HG03565 (cell line): Measurements from ENCODE around the gene PUDP.
"Not testable (repeated sequence)": the region's sequence is repeated elsewhere in the genome, so short reads cannot be mapped to it uniquely, and the experiment has no call there.

Experiments
- ATAC-seq: cut with Tn5 transposase; IDR thresholded peaks from one replicate; pipeline ENCODE4 v1.9.1; 2021; ENCODE audit warnings: mild to moderate bottlenecking, moderate library complexity; ENCODE audit not compliant: unreplicated experiment

The PUDP gene

GRCh38 chrX:7110821-7111276 is 37.1 kb downstream of the PUDP start:
- ATAC-seq = peak; percentile 42

DNA sequence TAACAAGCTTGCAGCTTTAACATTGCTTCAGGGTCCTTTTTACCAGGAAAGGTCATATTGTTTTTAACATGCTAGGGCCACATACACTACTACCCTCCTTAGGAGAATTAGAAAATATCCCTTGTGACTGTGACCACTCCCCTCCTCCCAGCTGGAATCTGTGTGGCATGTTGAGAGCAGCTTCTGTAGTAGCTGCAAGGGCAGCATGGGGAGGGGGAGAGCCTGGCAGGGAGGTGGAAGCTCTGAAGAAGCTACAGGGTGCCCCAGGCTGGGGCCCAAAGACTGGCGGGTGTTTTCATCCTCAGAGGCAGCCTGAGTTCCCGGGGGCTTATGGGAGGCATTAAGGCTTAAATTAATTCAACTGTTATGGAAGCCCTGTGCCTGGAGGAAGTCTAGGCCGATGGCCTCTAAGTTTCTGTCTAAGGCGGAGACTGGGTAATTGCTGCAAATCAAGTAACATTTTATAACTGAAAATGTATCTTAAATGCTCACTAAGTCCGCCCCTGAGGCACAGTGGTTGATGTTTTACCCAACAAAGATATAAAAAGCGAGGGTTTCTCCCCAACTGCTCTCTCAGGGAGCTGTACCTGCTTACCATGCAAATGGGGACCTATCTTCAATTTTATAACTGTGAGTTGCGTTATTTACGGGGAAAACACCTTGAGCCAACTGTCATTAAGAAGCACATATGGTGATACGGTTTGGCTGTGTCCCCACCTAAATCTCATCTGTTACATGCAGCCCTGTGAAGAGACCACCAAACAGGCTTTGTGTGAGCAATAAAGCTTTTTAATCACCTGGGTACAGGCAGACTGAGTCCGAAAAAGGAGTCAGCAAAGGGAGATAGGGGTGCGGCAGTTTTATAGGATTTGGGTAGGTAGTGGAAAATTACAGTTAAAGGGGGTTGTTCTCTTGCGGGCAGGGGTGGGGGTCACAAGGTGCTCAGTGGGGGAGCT is 37.8 kb downstream of the PUDP start:
- ATAC-seq = peak; percentile 66

- no peak for ATAC-seq
Observed at GRCh38 chrX:7109049-7109531, 38.9 kb downstream of the PUDP start.

- ATAC-seq = no peak
Observed at GRCh38 chrX:7108030-7108429, 39.9 kb downstream of the PUDP start.

DNA sequence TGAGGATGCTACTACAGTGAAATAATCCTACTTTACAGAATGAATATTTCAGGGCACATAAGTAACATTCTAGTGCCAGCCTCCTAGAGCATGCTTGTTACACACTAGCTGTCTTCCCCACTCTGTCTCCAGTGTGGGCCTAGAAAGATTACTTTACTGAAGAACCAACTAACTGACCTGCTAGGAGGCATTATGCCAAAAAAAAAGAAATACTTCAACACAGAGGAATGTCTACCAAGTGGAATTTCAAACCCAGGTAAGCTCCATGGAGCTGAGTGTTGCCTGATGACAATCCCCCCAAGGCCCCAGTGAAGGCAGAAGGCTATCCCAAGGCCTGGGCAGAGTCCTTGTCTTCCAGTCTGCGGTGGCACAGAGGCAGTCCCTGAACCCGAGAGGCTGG is 41.3 kb downstream of the PUDP start:
- ATAC-seq = no peak

- no peak for ATAC-seq
Observed at GRCh38 chrX:7102119-7102518, 45.8 kb downstream of the PUDP start.

GRCh38 chrX:7100022-7100421 is 47.9 kb downstream of the PUDP start:
- ATAC-seq = no peak

- ATAC-seq = not testable (repeated sequence)
Observed at GRCh38 chrX:7095657-7096056, 52.3 kb downstream of the PUDP start.

GRCh38 chrX:7093305-7093704 is 54.6 kb downstream of the PUDP start:
- ATAC-seq = no peak

DNA sequence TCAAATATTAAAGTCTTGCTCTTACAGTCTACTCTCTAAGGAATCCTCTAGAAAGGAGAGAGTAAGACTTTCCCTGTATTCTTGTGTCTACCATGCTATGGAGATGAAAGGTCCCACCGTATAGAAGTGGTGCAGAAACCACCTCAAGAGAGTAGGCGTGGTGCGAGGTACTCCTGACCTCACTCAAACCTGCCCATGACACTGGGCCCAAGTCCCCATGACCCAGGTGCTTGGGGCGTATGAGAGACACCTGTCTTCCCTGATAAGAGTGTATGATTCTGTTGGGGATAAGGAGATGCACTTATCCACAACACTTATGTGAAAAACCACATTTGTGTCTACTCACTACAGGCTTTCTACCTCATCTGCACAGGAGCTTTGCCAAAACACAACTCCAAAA is 55.4 kb downstream of the PUDP start:
- ATAC-seq = no peak

DNA sequence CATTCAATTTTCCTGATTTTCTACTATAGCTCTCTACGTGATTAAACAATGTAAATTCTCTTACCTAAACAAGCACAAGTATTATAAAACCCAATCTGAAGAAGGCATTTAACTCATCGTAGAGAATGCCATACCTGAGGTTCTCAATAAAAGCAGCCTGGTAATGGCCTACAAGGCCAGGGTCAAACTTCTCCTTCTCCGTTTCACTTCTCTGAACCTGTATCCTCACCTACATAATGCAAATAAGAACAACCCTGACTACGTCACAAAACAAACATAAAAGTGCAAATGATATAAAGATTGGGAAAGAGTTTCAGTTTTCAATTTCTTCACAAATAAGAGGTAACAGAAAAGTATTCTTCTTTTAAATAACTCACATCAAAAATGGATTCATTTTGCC is 56.0 kb downstream of the PUDP start:
- no peak for ATAC-seq

DNA sequence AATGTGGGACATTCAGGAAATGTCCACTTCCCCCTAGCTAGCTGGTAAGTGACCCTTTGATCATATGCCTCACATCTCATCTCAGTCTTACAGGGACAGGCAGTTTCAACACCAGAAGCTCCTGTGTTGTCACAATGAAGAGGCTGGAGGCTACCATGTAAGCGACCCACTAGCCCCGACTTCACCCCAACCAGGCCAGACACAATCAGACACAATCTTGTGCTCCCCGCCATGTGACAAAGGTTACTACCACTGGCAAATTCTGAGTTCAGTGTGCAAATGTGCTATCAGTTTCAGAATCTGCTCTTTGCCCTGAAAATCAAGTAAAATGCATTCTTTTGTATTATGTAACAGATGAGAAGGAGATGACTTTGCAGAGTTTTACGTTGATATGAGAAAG is 57.3 kb downstream of the PUDP start:
- no peak for ATAC-seq

- peak; percentile 29 for ATAC-seq
Observed at GRCh38 chrX:7088968-7089615, 58.9 kb downstream of the PUDP start.

GRCh38 chrX:7086384-7086783 is 61.6 kb downstream of the PUDP start:
- peak; percentile 31 for ATAC-seq

- ATAC-seq = no peak
Observed at GRCh38 chrX:7085879-7086278, 62.1 kb downstream of the PUDP start.

DNA sequence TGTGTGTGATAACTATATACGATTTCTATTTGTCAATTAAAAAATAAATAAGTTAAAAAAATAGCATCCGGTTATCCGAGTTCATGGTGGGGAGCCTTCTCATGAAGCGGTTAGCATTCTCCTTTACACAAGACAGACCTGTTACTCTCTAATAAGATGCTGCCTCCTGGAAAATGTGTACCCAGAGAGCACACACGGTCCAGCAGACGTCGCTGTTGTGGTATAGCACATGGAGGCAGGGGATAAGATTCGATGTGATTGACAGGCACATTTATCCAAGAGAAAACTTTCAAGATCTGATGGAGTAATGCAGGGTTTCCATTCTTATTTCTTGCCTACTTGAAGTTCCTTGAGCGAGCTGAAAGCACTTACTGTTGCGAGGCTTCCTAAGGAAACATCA is 63.1 kb downstream of the PUDP start:
- no peak for ATAC-seq

DNA sequence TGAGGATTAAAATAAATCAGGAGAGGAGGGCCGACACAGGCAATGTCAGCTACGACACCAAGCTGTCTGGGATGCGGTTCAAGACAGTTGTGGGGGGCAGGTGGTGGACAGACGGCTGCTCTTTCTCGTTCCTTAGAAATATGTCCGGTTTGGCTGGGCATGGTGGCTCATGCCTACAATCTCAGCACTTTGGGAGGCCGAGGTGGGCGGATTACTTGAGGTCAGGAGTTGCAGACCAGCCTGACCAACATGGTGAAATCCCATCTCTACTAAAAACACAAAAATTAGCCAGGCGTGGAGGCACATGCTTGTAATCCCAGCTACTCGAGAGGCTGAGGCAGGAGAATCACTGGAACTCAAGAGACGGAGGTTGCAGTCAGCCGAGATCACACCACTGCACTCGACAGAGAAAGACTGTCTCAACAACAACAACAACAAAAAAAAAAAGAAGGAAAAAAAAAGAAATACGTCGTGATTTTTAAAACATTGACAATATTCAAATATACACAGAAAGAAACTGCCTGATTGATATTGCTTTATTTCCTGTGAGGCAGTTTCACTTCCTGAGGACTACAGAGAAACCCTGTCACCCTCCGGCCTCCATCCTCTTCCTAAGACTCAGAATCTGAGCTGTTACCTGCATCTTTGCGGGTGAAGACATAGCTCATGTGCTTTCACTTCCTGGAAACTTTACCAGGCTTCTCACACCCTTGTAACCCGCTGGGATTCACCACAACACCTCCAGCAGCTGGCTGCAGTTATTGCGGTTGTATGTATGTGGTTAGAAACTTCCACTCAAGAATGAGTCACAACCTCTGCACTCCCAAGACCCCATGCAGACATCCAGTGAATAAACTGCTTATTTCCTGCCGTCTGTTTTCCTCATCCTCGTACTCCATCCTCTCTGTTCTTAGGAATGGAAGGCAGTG is 64.2 kb downstream of the PUDP start:
- peak; percentile 92 for ATAC-seq

DNA sequence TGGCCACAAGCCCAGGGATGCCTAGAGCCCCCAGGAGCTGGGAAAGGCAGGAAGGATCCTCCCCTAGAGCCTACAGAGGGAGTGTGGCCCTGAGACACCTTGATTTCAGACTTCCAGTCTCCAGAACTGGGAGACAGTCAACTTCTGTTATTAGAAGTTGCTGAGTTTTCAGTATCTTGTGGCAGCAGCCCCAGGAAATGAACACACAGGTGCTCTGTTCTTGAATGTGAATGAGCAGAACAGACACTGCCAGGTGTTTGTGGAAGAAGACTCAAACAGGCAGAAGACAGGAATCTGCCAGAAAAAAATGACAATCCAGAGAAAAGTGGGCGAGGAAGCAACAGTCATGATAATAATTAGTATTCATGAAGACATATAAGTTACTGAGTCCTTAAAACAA is 64.9 kb downstream of the PUDP start:
- ATAC-seq = no peak

DNA sequence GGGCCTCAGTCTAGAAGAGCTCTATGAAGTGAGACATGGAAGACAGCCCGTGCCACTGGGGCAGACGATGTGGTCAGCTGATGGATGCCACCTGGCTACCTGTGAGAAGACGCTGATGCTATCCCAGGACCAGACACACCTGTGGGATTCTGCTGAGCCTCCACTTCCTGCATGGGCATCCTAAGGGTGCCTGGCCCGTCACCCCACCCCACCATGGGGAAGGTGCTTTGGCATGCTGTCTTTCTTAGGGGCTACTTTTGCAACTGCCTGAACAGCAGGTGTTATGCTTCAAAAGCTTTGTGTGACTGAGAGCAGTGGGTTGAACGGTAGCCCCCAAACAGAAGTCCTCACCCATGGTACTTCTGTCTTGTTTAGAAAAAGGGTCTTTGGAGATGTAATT is 65.4 kb downstream of the PUDP start:
- no peak for ATAC-seq

DNA sequence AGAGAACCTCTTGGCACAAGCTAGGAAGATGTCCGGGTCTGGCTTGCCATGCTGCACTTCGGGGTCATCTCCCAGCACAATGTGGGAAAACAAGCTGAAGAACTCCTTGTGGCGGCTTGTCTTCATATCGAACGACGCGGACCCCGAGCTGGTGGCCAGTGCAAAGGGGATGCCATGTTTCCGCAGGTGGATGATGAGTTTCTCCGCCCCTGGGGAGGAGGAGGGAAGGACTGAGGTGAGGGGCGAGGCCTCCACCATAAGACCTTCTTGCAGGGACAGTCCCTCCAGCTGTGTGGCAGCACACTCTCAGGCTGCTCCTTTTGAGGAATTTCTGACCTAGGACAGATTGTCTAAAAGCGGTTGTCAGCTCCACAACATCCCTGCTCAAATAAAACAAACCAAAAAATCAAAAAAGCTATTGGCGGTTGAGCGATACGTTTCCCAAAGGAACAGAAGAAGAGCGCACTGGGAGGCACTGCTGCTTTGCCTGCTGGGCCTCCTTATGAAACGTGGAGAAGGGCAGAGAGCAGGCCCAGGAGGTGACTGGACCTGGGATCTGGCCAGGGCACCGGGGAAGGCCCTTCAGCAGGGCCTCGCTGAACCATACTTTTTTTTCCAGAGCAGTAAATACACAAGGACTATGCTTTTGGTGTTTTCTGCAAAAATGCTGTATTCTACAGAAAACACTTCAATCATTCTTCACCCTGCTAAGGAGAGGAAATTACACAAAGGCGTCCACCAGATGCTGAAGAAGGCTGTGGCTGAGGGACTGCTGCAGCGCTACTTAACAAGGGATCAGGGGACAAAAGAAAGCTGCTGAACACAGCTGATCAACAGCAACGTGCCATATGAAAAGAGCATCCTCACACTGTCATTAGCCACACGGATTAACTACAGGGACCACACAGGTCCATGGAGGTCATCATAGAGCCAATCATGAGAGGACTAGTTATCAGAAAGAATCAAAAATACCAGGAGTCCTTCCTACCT is 70.4 kb downstream of the PUDP start:
- ATAC-seq = no peak
